ENCODE results near the gene CAMSAP1.

CAMSAP1 gene

GRCh38 chr9:135939351-135940265, 32.3 kb upstream of the CAMSAP1 start:
- no peak for DNase-seq

GRCh38 chr9:135937521-135938489, 30.5 kb upstream of the CAMSAP1 start:
- DNase-seq = no peak

GRCh38 chr9:135933114-135933513, 25.8 kb upstream of the CAMSAP1 start:
- DNase-seq = no peak

GRCh38 chr9:135932656-135933055, 25.3 kb upstream of the CAMSAP1 start:
- no peak for DNase-seq

- DNase-seq = no peak
Measured at GRCh38 chr9:135931349-135931820, 24.0 kb upstream of the CAMSAP1 start.

- DNase-seq = no peak
Measured at GRCh38 chr9:135930446-135931345, 23.4 kb upstream of the CAMSAP1 start.

GRCh38 chr9:135929656-135930445, 22.5 kb upstream of the CAMSAP1 start:
- DNase-seq = no peak

- DNase-seq = no peak
Measured at GRCh38 chr9:135928731-135929655, 21.6 kb upstream of the CAMSAP1 start.

GRCh38 chr9:135928074-135928730, 20.9 kb upstream of the CAMSAP1 start:
- DNase-seq = no peak

GRCh38 chr9:135927195-135928013, 20.1 kb upstream of the CAMSAP1 start:
- no peak for DNase-seq

- no peak for DNase-seq
Measured at GRCh38 chr9:135926402-135927194, 19.3 kb upstream of the CAMSAP1 start.

- DNase-seq = no peak
Measured at GRCh38 chr9:135925496-135926133, 18.3 kb upstream of the CAMSAP1 start.

- DNase-seq = no peak
Measured at GRCh38 chr9:135924628-135925338, 17.4 kb upstream of the CAMSAP1 start.

GRCh38 chr9:135923508-135923907, 16.2 kb upstream of the CAMSAP1 start:
- no peak for DNase-seq

GRCh38 chr9:135921749-135922310, 14.5 kb upstream of the CAMSAP1 start:
- DNase-seq = no peak

- no peak for DNase-seq
Measured at GRCh38 chr9:135920973-135921585, 13.7 kb upstream of the CAMSAP1 start.
